Hematopoietic multipotent progenitor cell treated with erythropoietin and hydrocortisone succinate and interleukin-3 and kit ligand, for 17 days (in vitro differentiated cells): ENCODE measurements around the gene ELL.

Experiments
- DNase-seq: peaks from one replicate; pipeline ENCODE4 v3.0.0-alpha.2; 2015; ENCODE audit warnings: low spot score

ELL gene

DNA sequence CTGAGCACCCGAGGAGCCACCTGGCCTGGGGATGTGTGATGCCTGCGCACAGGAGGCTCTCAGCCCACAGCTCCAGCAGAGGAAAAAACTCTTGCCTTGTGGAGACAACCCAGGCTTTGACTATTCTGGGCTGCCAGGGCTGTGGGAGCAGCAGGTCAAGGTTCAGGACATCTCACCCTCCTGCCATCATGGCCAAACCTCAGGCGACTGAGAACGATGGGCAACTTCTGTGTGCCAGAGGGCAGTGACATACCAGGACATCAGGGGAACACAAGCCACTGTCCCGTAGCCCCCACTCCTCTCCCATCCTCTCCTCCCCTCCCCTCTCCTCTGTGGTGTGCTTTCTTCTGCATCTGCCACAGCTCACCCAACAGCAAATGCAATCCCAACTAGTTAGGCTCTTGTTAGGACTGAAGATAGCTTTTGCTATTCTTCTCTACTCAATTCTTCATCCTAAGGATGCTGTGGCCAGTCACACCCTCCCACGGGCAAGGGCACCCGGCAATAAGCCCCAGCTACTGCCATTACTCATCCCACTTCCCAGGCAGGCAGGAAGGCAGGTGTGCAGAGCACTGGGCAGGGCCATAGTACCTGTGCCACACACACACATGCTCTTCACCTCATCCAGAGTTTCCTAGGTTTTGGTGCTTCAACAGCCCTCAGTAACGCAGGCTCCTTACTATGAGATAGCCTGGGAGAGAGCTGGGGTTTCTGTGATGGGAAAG is 16.8 kb downstream of the ELL start:
- DNase-seq, result no peak

DNA sequence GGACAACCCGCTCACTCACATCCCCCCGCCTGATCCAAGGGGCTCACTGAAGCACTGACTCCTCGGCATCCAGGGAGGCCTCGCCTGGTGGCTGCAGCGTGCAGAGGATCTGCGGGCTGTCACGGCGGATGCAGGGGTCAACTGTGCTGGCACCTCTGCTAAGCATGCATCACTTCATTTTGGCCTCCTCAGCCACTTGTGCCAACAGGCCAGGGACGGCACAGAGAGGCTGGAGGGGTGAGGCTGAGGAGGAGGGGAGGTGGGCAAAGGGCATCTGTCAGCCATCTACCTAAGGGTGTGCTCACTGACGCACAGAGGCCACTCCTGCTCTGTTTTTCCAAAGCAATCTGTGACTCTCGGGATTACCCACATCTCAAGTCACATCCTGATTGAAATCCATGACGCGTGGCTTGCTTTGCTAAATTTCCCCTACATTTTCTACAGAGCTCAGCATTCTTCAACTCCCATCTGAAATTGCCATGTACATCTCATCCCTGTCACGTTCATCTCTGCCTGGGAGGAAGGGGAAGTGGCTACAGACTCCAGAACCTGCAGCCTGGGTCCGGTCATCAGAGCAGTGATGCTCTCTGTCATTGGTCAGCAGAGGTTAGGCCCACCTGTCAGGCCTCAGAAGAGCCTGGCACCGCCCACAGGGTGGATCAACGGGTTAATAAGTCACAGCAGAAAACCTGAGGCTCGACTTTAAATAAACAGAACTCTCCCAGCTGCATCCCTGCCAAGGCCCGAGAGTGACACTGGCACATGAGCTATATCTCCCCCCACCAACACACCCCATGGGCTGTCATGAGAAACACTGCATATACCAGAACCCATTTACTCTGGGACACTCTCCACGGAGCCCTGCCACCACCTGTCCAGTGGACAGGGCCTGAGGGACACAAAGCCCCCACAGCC is 17.6 kb downstream of the ELL start:
- no peak for DNase-seq

DNA sequence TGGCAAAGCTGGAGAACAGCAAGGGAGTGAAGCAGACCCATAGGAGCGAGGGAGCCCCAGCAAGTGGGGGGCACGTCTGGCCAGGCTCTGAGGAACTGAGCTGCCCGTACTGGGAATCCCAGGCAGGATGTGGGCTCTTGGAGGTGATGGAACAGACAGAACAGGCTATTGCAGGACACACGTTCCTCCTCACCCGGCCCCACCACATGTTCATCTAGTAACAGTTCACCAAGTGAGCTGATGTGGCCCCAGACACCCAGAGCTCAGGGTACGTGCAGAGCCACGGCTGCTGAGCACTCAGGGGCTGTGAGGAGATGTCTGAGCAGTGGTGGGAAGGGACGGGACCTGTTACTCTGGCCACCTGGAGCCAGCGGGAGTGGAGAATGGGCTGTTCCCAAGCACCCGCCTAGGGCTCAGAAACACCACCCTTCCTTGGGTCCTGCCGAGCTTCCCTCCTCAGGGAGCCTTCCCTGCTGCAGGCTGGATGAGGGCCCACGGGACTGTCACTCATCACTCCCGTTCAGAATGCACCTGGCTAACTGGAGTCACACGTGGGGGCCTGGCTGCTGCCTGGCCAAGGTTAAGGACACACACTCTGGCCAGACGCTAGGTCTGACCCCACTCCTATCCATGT is 18.4 kb downstream of the ELL start:
- no peak for DNase-seq

DNA sequence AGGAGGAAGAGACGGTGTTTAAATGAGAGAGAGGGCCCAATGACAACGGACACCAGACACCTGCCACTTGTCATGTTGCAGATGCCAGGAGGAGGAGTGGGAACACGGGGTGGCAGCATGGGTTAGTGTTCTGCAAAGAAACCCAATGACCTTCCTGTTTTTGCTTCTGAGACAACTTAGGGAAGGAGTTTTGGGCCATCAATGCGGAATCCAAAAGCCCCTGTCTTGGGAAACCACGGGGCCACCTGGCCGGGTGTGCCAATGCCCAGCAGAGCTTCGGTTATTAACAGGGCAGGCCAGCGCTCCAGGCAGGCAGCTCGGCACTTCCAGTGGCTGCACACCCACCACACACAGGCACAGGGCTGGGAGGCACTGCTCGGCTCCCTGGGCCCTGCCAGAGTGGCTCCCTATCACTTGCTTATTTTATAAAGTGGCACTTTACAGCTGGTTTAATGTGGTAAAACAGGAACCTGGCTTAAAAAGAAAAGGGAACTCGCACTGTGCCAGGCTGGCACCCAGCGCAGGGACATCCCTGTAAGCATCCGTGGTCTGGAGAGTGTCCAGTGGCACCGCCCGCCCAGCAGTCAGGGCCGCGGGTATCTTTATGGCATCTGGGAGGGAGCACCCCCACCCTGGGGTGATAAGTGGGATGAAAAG is 19.1 kb downstream of the ELL start:
- DNase-seq, result no peak

DNA sequence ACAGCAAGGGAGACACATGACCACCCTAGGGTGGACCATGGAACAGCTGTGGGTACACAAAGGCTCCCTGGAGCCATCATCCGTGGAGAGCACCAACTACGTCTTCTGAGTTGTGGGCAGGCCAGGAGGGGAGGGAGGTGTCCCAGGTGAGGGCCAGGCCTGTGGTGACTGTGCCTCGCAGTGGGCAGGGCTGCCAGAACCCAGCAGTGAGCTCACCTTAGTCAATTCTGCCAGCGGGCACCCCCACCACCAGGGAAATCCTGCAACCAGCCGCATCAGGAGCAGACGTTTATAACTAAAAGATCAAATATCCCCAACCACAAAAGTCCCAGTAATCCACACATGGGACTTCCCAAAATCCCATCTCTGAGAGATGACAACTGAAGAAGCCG is 19.6 kb downstream of the ELL start:
- DNase-seq, result no peak

DNA sequence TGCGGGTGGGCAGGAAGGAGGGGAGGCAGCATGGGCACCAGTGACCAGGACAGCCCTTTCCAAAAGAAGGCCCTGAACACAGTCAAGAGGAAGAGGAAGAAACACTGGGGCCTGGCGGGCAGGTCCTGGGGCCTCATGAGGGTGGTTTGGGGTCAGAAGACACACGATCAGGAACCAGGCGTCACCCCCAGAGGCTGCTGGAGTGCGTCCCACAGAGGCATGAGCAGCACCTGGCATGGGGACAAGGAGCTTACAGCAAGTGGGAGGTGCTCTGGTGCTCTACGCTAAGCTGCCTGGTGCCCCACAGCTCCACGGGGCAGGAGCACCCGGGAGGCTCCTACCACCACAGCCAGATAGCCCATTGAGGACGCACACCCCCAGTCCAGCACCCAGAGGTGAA is 20.0 kb downstream of the ELL start:
- DNase-seq, result no peak

DNA sequence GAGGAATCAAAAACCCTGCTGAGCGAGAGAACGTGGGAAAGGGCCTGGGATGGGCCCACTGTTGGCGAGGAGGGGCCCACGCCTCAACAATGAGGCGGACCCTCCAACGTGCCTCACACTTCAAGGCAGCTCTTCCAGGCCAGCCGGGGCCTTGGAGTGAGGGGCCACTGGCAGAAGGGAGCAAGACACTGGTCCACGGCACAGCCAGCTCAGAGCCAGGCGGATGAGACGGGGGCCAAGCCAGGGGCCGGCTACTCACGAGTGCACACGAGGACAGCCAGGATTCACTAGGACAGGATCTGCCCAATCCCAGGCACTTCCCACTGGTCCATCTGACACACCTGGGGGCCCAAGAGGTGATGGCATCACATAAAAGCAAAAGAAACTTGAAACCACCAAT is 20.5 kb downstream of the ELL start:
- DNase-seq, result no peak

DNA sequence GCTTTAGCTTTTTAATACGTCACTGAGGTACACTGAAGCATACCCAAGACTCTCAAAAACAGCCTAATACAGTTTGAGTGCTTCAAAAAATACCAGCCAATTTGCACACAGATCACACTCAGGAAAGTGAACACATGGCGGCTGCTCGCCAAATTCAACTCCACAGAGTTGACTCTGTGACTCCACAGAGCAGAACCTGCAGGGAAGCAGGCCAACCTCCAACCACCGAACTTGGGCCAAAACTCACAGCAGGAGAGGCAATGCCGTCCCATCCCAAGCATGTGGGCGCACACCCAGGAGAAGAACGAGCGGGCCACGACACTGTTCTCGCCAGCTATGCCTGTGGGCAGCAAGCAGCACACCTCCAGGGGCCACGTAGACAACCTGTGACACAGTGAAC is 21.1 kb downstream of the ELL start:
- no peak for DNase-seq

DNA sequence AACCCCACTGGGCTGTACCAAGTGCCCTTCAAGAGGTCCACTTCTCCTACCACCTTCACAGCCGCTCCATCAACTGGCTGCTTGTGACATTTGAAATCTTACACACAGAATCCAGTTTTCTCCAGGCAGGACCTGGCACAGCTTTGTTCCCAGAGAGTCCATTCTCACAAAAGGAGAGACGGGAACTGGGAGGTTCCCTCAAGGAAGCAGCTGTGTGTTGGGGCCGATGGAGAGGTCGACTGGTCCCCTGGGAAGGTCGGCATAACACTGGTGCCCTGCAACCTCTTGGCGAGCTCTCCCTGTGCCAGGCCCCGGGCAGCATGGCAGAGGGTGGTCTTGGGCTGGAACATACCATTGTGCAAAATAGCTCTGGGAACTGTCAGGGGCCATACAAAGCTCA is 21.5 kb downstream of the ELL start:
- no peak for DNase-seq

DNA sequence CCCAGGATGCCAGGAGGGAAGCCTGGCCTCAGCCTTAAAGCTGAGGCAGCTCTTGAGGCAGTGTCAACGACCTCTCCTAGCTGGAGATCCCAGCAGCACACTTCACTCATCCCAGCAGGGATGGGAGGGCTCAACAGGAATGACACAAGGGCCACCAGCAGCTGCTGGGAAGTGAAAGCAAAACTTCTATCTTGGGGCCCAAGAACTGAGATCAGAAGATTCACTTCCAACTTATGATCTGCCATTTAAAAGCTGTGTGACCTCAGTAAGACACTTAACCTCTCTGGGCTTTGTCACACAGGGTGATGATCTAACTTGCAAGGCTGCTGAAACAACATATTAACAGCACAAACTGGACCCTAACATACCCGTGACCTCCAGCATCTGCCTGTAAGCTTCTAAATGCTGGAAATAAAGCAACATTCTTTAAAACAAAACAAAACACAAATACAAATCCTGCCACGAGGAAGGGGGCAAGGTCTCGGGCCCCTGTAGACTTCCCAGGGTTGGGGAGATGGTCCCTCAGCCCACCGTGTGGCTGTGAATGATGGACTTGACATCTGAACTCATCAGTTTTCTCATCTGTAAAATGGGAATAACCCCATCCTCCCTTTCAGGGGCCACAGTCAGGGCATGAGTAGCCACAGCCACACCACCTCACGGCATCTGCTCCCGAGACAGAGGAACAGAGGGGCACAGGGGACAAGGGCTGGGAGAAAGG is 22.7 kb downstream of the ELL start:
- DNase-seq, result no peak

DNA sequence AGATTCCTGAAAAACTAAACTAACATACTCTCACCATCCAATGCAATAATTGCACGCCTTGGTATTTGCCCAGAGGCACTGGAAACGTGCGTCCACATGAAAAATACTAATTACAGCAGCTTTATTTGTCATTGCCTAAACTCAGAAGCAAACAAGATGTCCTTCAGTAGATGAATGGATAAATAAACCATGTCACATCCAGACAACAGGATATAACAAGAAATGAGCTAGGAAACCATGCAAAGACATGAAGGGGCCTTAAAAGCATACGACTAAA is 25.0 kb downstream of the ELL start:
- DNase-seq, result no peak

DNA sequence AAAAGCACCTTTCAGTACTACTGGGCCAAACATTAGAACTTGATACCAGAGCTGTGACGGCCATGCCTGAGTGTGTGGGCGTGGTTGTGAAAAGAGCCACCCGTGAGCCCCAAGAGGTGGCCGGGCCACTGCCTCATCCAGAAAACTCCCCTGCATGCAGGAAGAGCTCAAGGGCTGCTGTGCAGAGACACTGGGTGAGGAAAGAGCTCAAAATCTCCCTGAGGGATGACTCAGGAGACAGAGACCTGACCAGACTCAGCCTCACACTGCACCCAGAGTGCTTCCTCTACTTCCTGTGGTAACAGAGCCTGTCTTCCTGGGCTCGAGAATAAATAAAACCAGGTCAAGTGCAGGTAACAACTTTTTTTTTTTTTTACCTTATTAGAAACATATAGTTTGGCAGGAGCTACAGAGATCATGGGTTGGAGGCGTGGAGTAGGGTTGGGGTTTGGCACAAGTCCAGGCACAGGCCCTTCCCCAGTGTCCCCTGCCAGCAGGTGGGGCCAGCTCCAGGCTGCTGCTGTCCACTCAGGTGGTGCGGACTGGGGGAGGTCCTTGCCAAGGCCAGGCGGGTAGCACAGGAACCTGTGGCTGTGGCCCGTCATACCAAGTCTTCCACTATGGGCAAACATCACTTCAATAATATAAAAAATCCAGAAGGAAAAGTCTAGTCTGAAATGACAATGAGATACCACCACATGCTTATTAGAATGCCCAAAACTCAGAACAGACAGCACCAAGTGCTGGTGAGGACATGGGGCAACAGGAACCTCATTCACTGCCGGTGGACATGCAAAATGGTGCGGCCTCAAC is 25.5 kb downstream of the ELL start:
- peak; percentile 27 for DNase-seq

DNA sequence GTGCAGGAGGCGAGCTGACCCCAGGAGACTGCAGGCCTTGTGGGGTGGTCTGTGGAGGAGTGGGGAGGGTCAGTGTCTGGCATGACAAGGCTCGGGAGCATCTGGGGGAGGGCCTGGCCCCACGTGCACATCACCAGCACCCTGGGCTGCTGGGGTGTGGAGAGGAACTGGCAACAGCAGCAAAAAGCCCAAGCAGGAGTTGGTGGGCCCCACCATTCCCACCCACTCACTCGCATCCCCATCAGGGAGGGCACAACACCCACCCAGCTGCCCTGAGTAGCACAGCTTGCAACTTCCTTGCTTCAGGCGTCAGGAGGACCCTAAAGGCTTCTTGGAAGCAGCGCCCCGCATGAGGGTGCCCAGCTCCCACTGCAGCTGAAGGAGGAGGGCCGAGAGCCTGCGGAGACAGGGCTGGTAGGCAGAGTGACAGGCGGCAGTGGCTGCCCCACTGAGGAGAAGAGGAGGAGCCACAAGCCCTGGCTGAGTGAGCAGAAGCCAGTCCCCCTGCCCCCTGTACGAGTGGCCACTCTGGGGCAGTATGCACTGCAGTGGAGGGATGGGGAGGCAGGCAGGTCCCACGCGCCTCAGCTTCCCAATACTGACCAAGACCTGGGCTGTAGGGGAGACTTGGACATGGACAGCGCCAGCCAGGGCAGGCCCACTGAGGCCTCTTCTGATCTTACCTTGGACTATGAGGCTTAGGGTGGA is 26.5 kb downstream of the ELL start:
- no peak for DNase-seq

DNA sequence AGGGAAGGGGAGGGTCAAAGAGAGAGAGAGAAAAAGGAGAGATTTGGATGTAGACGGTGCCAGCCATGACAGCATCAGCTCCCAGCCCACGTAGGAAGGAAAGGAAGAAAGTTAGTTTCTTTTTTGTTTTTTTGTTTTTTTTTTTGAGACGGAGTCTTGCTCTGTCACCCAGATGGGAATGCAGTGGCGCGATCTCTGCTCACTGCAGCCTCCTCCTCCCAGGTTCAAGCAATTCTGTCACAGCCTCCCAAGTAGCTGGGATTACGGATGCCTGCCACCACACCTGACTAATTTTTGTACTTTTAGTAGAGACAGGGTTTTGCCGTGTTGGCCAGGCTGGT is 27.6 kb downstream of the ELL start:
- no peak for DNase-seq

DNA sequence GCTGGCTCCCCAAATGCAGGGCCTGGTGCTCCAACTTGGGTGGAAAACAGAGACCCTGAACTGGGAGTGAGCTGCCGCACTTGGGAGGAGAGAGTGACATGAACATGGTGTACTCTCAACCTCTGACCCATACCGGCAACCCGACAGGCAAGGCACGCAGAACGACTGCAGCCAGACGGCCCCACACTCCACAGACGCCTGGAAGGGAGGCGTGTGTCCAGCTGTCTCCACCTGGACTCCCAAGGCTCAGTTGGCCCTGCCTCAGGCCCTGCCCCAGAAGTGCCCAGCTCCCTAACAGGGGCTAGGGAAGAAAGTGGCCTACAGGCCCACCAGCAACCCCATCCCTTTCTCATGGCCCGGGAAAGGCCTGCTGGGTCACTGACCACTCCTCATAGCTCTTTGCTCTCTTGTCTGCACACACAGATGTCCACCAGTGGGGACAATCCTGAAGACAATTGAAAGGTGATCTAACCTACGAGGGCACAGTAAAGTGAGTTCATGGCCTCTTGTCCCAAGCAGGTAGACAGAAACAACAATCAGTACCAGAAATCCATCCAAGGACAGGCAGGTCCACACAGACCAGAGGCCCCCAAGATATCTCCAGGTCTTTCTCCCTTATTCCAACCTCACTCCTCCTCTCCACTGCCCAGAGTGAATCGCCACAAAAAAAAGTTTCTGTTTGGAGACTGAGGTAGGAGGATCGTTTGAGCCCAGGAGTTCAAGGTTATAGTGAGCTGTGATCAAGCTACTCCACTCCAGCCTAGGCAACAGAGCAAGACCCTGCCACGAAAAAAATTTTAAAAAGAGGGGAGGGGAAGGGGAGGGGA is 28.2 kb downstream of the ELL start:
- DNase-seq, result no peak

DNA sequence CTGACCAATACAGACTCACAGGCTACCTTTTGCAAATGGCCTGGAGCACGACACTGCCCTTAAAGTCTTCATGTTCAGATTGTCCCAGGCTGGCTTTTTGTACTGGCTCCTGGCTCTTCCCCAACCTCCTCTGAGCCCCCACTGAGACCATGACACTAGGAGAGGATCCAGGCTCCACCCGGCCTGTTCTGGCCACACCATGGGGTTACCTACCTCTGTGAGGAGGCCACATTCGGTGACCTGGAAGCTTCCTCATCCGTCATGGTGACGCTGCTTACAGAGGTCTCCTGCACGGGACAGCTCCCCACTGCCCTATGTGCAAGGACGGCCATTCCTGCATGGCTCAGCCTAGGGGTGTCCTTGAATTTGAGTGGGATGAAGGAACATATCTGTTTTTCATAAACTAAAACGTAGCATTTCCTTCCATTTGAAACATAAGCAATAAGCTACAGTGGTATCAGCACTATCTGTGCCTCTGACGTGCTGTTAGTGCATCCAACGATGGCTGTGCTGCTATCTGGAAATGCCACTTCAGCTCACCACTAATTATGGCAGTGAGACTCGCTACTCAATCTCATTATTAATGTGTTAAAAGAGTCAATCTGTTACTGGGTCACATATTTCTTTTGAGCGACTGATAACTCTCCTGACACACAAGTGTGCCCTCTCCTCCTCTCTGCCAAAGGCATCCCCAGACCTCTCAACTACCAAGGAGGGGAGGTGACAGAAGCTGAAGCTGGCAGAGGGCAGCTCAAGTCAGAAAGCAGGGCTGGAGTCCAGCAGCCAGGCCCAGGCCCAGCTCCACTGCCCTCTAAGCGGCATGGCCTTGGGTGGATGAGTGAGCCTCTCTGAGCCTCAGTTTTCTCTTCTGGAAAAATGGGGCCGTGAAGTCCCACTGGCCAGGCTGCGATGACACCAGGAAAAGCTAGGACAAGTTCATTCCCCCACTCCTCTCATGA is 29.6 kb downstream of the ELL start:
- no peak for DNase-seq

DNA sequence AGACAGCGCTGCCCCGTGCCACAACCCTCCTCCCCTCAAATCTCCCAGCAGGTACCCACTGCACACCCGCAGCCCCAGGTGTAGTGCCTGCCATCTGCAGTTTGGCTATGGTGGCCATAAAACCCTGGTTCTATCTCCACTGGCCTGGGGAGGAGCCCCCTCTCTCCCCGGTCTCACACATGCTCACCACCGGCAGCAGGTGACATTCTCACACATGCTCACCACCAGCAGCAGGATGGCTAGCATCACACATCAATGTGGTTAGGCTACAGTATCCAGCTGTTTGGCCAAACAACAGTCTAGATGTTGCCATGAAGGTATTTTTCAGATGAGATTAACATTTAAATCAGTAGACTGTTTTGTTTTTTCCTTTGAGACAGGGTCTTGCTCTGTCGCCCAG is 31.1 kb downstream of the ELL start:
- no peak for DNase-seq

DNA sequence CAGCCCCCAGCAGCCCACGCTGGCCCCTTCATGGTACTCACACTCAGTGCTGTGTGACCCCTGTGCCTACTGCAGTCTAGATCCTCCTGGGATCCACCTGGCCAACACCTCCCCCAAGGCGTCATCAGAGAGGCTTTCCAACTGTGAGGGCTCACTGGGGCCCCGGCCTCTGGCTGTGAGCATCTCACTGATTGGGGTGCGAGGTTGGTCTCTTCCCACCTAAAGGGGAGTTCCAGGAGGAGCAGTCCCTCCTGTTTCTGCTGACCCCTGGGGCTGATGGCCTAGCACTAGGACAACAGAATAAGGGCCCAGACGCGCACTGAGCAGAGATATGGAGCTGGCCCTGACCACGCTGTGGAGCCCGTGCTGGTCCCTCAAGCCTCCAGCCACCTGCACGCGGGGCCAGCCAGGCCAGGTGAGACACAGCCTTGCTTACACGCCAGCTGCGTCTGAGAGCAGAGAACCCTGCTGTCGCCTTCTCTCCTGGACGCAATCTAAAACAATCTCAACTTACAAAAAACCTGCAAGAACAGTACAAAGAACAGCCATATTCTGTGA is 32.2 kb downstream of the ELL start:
- DNase-seq, result no peak
